Neural cell (in vitro differentiated cells): ENCODE data around the gene PREB.

Experiments
- MXI1 ChIP-seq: fragments of 450-650 bp; conservative IDR thresholded peaks from 2 replicates; pipeline ENCODE4 v1.6.1; 2014; ENCODE audit warnings: antibody characterized with exemption, mild to moderate bottlenecking; ENCODE audit not compliant: poor library complexity, severe bottlenecking
- TF ChIP-seq, protein P1 (sequence below): fragments of 450-650 bp; IDR thresholded peaks from 2 replicates; pipeline ENCODE4 v1.5.1; 2014; ENCODE audit warnings: antibody characterized with exemption, mild to moderate bottlenecking, moderate library complexity; ENCODE audit not compliant: poor library complexity, severe bottlenecking

DNA sequence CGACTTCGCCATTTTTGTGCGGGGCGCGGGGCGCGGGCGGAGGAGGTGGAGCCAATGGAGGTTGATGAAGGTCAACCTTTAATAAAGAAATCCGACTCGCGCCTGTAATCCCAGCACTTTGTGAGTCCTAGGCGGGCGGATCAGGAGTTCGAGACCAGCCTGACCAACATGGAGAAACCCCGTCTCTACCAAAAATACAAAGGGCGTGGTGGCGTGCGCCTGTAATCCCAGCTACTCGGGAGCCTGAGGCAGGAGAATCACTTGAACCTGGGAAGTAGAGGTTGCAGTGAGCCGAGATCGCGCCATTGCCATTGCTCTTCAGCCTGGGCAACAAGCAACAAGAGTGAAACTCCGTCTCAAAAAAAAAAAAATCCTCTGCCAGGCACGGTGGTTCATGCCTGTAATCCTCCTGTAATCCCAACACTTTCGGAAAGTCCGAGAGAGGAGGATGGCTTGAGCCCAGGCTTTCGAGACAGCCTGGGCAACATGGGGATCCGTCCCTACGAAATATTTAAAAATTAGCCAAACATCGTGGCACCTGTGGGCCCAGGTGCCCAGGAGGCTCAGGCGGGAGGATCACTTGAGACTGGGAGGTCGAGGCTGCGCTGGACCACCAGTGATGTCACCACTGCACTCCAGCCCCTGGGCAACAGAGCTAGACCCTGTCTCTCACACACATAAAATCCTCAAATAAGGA is 493 bp upstream of the PREB start:
- TF ChIP-seq, protein P1, sequence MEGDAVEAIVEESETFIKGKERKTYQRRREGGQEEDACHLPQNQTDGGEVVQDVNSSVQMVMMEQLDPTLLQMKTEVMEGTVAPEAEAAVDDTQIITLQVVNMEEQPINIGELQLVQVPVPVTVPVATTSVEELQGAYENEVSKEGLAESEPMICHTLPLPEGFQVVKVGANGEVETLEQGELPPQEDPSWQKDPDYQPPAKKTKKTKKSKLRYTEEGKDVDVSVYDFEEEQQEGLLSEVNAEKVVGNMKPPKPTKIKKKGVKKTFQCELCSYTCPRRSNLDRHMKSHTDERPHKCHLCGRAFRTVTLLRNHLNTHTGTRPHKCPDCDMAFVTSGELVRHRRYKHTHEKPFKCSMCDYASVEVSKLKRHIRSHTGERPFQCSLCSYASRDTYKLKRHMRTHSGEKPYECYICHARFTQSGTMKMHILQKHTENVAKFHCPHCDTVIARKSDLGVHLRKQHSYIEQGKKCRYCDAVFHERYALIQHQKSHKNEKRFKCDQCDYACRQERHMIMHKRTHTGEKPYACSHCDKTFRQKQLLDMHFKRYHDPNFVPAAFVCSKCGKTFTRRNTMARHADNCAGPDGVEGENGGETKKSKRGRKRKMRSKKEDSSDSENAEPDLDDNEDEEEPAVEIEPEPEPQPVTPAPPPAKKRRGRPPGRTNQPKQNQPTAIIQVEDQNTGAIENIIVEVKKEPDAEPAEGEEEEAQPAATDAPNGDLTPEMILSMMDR: no peak
- no peak for TF ChIP-seq MXI1
